Measurements from ENCODE around the gene SLC25A24.

- no peak for TF ChIP-seq CTCF (IDR thresholded peaks at IDR 0.05)
- TF ChIP-seq EZH2 (IDR thresholded peaks at IDR 0.05) = no peak
These were observed 50.2 kb downstream of the SLC25A24 start for GRCh38 chr1:108149796-108150467.

All from neural progenitor cell (in vitro differentiated cells).